HepG2 (cell line): ENCODE results near the gene RGP1. TPM values are rescaled to one million over a fixed set of nuclear protein-coding genes. Genes with fewer than 3 reads are reported as not detected.

Source experiments
- ATF1 ChIP-seq: IDR thresholded peaks from 2 replicates; pipeline ENCODE4 v1.6.1; 2016; ENCODE audit warnings: mild to moderate bottlenecking, control low read depth
- ATRX ChIP-seq: sonication (generic); formaldehyde crosslinking; IDR thresholded peaks from 2 replicates; pipeline ENCODE4 v1.4.0; 2020; ENCODE audit warnings: missing genetic modification reagents, borderline replicate concordance
- CEBPB ChIP-seq: IDR thresholded peaks from 2 replicates; pipeline ENCODE4 v1.6.1; 2011; ENCODE audit warnings: low read depth, low read length, improper control_type of control experiment, borderline replicate concordance
- KDM6A ChIP-seq: IDR thresholded peaks from 2 replicates; pipeline ENCODE4 v1.6.1; 2016; ENCODE audit warnings: low read depth
- MED1 ChIP-seq: sonication (generic); formaldehyde crosslinking; IDR thresholded peaks from 2 replicates; pipeline ENCODE4 v1.4.0; 2020; ENCODE audit warnings: missing genetic modification reagents
- NFKBIZ ChIP-seq: IDR thresholded peaks from 2 replicates; pipeline ENCODE4 v1.6.1; 2018; ENCODE audit warnings: missing genetic modification reagents, missing compliant biosample characterization
- NONO ChIP-seq, 2 experiments: fragments of 450-650 bp in 1 of 2; sonication (generic) in 1 of 2; formaldehyde crosslinking in 1 of 2; IDR thresholded peaks in 1 of 2; conservative IDR thresholded peaks in 1 of 2; 2 replicates each; pipeline versions ENCODE4 v1.6.1 to v1.8.0; 2017 to 2022; ENCODE audit warnings: mild to moderate bottlenecking in 1 of 2, missing genetic modification reagents in 1 of 2, moderate library complexity in 1 of 2
- PHF21A ChIP-seq: sonication (generic); formaldehyde crosslinking; IDR thresholded peaks from 2 replicates; pipeline ENCODE4 v1.5.0; 2020; ENCODE audit warnings: mild to moderate bottlenecking, missing genetic modification reagents
- RBFOX2 ChIP-seq: fragments of 200-400 bp; formaldehyde crosslinking; IDR thresholded peaks from 2 replicates; pipeline ENCODE4 v1.6.1; 2017; ENCODE audit warnings: low read depth, mild to moderate bottlenecking, low read length
- ZNF274 ChIP-seq: sonication (generic); formaldehyde crosslinking; IDR thresholded peaks from 2 replicates; pipeline ENCODE4 v1.5.1; 2020; ENCODE audit warnings: mild to moderate bottlenecking, missing genetic modification reagents
- ZNF570 ChIP-seq: sonication (generic); formaldehyde crosslinking; IDR thresholded peaks from 2 replicates; pipeline ENCODE4 v1.4.0; 2020; ENCODE audit warnings: mild to moderate bottlenecking, missing genetic modification reagents, borderline replicate concordance
- ZNF782 ChIP-seq: sonication (generic); formaldehyde crosslinking; IDR thresholded peaks from 2 replicates; pipeline ENCODE4 v1.4.0; 2020; ENCODE audit warnings: missing genetic modification reagents, mild to moderate bottlenecking, borderline replicate concordance
- ZNF841 ChIP-seq: sonication (generic); formaldehyde crosslinking; IDR thresholded peaks from 2 replicates; pipeline ENCODE4 v1.8.1; 2023; ENCODE audit warnings: missing genetic modification reagents, borderline replicate concordance
- polyA plus RNA-seq, 8 experiments: library from polyadenylated mRNA; depleted of rRNA in 3 of 8; stranded (reverse) in 7 of 8; unstranded in 1 of 8; fragments of >200 nt; fragmentation: Illumina TruSeq in 4 of 8; extraction: Trizol in 4 of 8; gene quantifications; 2 replicates each; pipeline versions ENCODE4 v1.2.1 to v1.2.3, GENCODE V29; 2011 to 2016; ENCODE audit warnings: low read depth in 4 of 8, missing spikeins in 1 of 8, mixed read lengths in 1 of 8; ENCODE audit not compliant: insufficient read depth in 1 of 8
- total RNA-seq, 5 experiments: library from RNA; depleted of rRNA; stranded (reverse); fragments of >200 nt; fragmentation: Illumina TruSeq; extraction: Trizol; gene quantifications; 2 replicates each; pipeline ENCODE4 v1.2.3, GENCODE V29; 2016; ENCODE audit warnings: low read depth in 1 of 5
- TF ChIP-seq, protein P1 (sequence below): sonication (generic); formaldehyde crosslinking; IDR thresholded peaks from 2 replicates; pipeline ENCODE4 v1.5.1; 2020; ENCODE audit warnings: missing genetic modification reagents, mild to moderate bottlenecking, borderline replicate concordance
- TF ChIP-seq, protein P2 (sequence below): sonication (generic); formaldehyde crosslinking; IDR thresholded peaks from 2 replicates; pipeline ENCODE4 v1.4.0; 2020; ENCODE audit warnings: missing genetic modification reagents, borderline replicate concordance
- TF ChIP-seq, protein P3 (sequence below): sonication (generic); formaldehyde crosslinking; IDR thresholded peaks from 2 replicates; pipeline ENCODE4 v1.4.0; 2020; ENCODE audit warnings: mild to moderate bottlenecking, missing genetic modification reagents
- TF ChIP-seq, protein P4 (sequence below): sonication (generic); formaldehyde crosslinking; IDR thresholded peaks from 2 replicates; pipeline ENCODE4 v1.4.0; 2020; ENCODE audit warnings: missing genetic modification reagents

Gene RGP1
- total and polyA plus RNA-seq, 2 of the 13 experiments (the other 11 are each of a cell fraction or from before 2014, with no cell fraction given), result 12.7 to 21.0 TPM

DNA sequence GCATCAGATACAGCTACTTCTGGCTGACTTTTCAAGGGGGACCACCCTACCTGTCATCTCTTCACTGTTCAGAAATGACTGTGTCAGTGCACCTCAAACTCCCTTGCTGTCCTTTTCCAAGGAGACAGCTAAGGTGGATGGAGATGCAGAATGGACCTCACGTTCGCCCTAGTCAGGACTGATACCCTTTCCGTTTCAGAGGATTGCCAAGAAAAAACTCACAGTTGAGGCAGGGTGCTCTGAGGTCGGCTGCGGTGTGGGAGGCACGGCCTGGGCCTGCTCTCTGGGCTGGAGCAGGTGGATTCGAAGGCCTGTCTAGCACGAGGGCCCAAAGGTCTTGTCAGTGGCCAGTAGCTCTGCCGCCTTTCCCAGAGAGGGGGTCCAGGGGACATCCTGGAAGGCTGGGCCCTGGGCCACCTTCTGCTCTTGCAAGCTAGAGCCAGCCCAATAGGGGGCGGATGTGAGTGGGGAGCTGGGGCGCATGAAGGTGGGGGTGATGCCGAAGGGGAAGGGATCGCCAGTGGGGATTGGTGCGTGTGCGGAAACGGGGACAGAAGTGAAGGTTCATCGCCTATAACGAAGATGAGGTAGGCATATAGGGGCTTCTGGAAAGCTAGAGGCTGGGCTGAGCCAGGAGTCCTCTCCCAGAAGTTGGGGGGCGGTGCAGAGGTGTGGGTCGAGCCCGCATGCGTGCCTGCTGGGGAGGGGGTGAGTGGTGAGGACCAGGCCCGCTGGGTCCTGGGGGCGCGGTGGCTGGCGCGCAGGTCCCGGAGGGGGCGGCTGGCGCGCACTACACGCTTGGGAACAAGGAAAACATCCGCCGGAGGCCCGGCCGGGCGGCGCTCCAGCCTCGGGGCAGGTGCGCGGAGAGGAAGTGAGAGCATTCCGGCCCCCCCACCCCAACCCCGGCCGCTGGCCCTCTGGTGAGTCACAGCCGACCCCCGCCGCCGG, 7.5 kb downstream of the RGP1 start (continued):
- TF ChIP-seq NONO (IDR thresholded peaks at IDR 0.05) (no peak), NONO (CRISPR knock-in tag; conservative IDR thresholded peaks at IDR 0.05) (no peak; the same call in none of the 2 replicates), ATRX (CRISPR knock-in tag) (no peak), ZNF841 (CRISPR knock-in tag) (no peak), ZNF274 (CRISPR knock-in tag) (peak; percentile 58; the same call in 1 of the 2 replicates), ZNF782 (CRISPR knock-in tag) (no peak; the same call in 1 of the 2 replicates), ATF1 (CRISPR knock-in tag) (no peak), PHF21A (CRISPR knock-in tag) (peak; percentile 53; the same call in 1 of the 2 replicates), ZNF570 (CRISPR knock-in tag) (no peak), CEBPB (no peak), KDM6A (CRISPR knock-in tag) (no peak), MED1 (CRISPR knock-in tag) (no peak; the same call in 1 of the 2 replicates), NFKBIZ (CRISPR knock-in tag) (peak; percentile 44; the same call in 1 of the 2 replicates), RBFOX2 (peak; percentile 81)
- TF ChIP-seq, protein P1, sequence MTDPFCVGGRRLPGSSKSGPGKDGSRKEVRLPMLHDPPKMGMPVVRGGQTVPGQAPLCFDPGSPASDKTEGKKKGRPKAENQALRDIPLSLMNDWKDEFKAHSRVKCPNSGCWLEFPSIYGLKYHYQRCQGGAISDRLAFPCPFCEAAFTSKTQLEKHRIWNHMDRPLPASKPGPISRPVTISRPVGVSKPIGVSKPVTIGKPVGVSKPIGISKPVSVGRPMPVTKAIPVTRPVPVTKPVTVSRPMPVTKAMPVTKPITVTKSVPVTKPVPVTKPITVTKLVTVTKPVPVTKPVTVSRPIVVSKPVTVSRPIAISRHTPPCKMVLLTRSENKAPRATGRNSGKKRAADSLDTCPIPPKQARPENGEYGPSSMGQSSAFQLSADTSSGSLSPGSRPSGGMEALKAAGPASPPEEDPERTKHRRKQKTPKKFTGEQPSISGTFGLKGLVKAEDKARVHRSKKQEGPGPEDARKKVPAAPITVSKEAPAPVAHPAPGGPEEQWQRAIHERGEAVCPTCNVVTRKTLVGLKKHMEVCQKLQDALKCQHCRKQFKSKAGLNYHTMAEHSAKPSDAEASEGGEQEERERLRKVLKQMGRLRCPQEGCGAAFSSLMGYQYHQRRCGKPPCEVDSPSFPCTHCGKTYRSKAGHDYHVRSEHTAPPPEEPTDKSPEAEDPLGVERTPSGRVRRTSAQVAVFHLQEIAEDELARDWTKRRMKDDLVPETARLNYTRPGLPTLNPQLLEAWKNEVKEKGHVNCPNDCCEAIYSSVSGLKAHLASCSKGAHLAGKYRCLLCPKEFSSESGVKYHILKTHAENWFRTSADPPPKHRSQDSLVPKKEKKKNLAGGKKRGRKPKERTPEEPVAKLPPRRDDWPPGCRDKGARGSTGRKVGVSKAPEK (CRISPR knock-in tag), result no peak
- TF ChIP-seq, protein P2, sequence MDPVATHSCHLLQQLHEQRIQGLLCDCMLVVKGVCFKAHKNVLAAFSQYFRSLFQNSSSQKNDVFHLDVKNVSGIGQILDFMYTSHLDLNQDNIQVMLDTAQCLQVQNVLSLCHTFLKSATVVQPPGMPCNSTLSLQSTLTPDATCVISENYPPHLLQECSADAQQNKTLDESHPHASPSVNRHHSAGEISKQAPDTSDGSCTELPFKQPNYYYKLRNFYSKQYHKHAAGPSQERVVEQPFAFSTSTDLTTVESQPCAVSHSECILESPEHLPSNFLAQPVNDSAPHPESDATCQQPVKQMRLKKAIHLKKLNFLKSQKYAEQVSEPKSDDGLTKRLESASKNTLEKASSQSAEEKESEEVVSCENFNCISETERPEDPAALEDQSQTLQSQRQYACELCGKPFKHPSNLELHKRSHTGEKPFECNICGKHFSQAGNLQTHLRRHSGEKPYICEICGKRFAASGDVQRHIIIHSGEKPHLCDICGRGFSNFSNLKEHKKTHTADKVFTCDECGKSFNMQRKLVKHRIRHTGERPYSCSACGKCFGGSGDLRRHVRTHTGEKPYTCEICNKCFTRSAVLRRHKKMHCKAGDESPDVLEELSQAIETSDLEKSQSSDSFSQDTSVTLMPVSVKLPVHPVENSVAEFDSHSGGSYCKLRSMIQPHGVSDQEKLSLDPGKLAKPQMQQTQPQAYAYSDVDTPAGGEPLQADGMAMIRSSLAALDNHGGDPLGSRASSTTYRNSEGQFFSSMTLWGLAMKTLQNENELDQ (CRISPR knock-in tag), result no peak
- TF ChIP-seq, protein P3, sequence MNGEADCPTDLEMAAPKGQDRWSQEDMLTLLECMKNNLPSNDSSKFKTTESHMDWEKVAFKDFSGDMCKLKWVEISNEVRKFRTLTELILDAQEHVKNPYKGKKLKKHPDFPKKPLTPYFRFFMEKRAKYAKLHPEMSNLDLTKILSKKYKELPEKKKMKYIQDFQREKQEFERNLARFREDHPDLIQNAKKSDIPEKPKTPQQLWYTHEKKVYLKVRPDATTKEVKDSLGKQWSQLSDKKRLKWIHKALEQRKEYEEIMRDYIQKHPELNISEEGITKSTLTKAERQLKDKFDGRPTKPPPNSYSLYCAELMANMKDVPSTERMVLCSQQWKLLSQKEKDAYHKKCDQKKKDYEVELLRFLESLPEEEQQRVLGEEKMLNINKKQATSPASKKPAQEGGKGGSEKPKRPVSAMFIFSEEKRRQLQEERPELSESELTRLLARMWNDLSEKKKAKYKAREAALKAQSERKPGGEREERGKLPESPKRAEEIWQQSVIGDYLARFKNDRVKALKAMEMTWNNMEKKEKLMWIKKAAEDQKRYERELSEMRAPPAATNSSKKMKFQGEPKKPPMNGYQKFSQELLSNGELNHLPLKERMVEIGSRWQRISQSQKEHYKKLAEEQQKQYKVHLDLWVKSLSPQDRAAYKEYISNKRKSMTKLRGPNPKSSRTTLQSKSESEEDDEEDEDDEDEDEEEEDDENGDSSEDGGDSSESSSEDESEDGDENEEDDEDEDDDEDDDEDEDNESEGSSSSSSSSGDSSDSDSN, result peak; percentile 91
- TF ChIP-seq, protein P4, sequence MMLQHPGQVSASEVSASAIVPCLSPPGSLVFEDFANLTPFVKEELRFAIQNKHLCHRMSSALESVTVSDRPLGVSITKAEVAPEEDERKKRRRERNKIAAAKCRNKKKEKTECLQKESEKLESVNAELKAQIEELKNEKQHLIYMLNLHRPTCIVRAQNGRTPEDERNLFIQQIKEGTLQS (CRISPR knock-in tag), result no peak; the same call in none of the 2 replicates
